SK-N-MC (cell line): ENCODE measurements around the gene SIT1.
"Not testable (repeated sequence)": the region's sequence is repeated elsewhere in the genome, so short reads cannot be mapped to it uniquely, and the experiment has no call there.

Experiments used
- DNase-seq: peaks from one replicate; pipeline ENCODE4 v3.0.0-alpha.2; 2011; ENCODE audit warnings: low read depth, low spot score
- H3K27ac ChIP-seq: fragments of 200-600 bp; sonication (generic); 2 replicates; pipeline ENCODE4 v1.5.1; 2016; ENCODE audit warnings: mixed run types
- H3K36me3 ChIP-seq: fragments of 200-600 bp; sonication (generic); 2 replicates; pipeline ENCODE4 v1.6.1; 2017; ENCODE audit warnings: antibody characterized with exemption, low read length, mixed read lengths; ENCODE audit not compliant: insufficient read depth
- H3K4me3 ChIP-seq: fragments of 200-600 bp; sonication (generic); 2 replicates; pipeline ENCODE4 v1.5.1; 2016
- H3K9ac ChIP-seq: fragments of 200-600 bp; sonication (generic); 2 replicates; pipeline ENCODE4 v1.8.0; 2017; ENCODE audit warnings: mixed run types, mixed read lengths; ENCODE audit not compliant: insufficient read length
- H3K9me3 ChIP-seq: fragments of 200-600 bp; sonication (generic); 2 replicates; pipeline ENCODE4 v1.6.1; 2017; ENCODE audit warnings: low read depth, mild to moderate bottlenecking, antibody characterized with exemption, low read length, moderate library complexity, mixed read lengths
- EZH2 ChIP-seq: fragments of 200-600 bp; sonication (generic); IDR thresholded peaks from one replicate; pipeline ENCODE4 v1.6.1; 2017; ENCODE audit warnings: antibody characterized with exemption
- FOXP2 ChIP-seq: optimal IDR thresholded peaks from 2 replicates; pipeline ENCODE3; 2011; ENCODE audit warnings: mild to moderate bottlenecking, moderate library complexity; ENCODE audit not compliant: insufficient read depth; ENCODE audit errors: extremely low read length, control extremely low read depth
- POLR2AphosphoS5 ChIP-seq: IDR thresholded peaks from 2 replicates; pipeline ENCODE4 v1.6.1; 2012; ENCODE audit warnings: mild to moderate bottlenecking, low read depth, low read length, borderline replicate concordance

Gene SIT1

DNA sequence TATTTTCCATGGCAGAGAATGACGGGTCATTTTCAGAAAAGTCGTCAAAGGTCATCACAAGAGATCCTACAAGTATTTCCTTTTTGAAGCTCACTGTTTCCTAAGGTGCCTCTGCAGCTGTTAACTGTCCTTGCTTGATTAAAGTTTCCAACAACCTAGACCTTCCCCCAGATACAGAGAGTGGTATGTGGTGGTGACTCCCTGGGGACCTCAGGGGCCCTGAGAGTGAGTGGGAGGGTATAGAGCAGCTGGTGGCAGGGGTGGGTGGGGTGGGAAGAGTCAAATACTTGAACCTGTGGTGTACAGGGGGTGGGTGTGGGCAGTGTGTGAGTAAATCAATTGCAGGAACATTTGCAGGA lies 31.0 kb downstream of the SIT1 start:
- no peaks in the 10 kb centered on the region for H3K9me3 ChIP-seq
- H3K27ac ChIP-seq, result no peak overlapping the region
- no peak overlapping the region for H3K9ac ChIP-seq
- no peak for DNase-seq
- no peak overlapping the region for H3K4me3 ChIP-seq
- H3K36me3 ChIP-seq, result no peaks in the 10 kb centered on the region
- TF ChIP-seq POLR2AphosphoS5 (no peak), FOXP2 (no peak), EZH2 (no peak)

GRCh38 chr9:35618854-35619799 lies 31.6 kb downstream of the SIT1 start:
- no peaks in the 10 kb centered on the region for H3K36me3 ChIP-seq
- H3K4me3 ChIP-seq, result no peak overlapping the region
- DNase-seq, result no peak
- TF ChIP-seq POLR2AphosphoS5, result no peak
- no peak for TF ChIP-seq EZH2
- no peak for TF ChIP-seq FOXP2
- H3K9ac ChIP-seq, result no peak overlapping the region
- no peaks in the 10 kb centered on the region for H3K9me3 ChIP-seq
- no peak overlapping the region for H3K27ac ChIP-seq

DNA sequence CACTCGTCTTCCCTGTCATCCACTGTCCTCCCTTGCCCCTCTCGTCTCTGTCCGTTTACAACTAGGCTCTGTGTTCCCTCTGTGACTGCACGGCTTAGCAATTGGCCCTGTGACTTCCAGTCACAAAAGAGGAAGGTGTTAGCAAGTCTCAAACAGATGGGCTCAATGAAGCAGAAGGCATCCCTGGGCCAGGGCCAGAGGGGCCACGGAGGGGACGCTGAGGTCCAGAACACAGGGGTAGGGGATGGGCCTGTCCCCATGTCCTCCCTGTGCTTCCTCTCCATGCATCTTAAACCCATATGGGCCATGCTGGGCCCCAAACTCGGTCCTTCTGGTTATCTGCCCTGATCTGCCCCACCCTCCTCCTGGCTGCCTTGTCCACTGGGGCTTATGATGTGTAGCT lies 32.4 kb downstream of the SIT1 start, which contains the start of gene CD72:
Gene CD72, minus strand, starts transcription at position 89 of the 403 bp plus-strand sequence. CDS start 110 bp downstream, outside the sequence.
- Histone ChIP-seq H3K36me3 (no peaks in the 10 kb centered on the region), H3K9me3 (no peaks in the 10 kb centered on the region), H3K4me3 (no peak within 1 kb of the TSS), H3K27ac (no peak within 1 kb of the TSS), H3K9ac (no peak within 1 kb of the TSS)
- no peak for TF ChIP-seq EZH2
- TF ChIP-seq POLR2AphosphoS5, result no peak
- no peak for TF ChIP-seq FOXP2
- DNase-seq, result no peak

- H3K9ac ChIP-seq, result no peak overlapping the region
- no peak overlapping the region for H3K27ac ChIP-seq
- DNase-seq, result no peak
- no peaks in the 10 kb centered on the region for H3K9me3 ChIP-seq
- no peaks in the 10 kb centered on the region for H3K36me3 ChIP-seq
- no peak for TF ChIP-seq EZH2
- TF ChIP-seq POLR2AphosphoS5, result no peak
- TF ChIP-seq FOXP2, result no peak
- H3K4me3 ChIP-seq, result no peak overlapping the region
Measured at GRCh38 chr9:35617548-35617947, 33.2 kb downstream of the SIT1 start.

- no peak for DNase-seq
- Histone ChIP-seq H3K27ac (no peak overlapping the region), H3K4me3 (peak overlapping the region; percentile 17; the same call in 1 of the 2 replicates), H3K9ac (no peak overlapping the region), H3K36me3 (no peaks in the 10 kb centered on the region), H3K9me3 (no peaks in the 10 kb centered on the region)
- TF ChIP-seq EZH2, result no peak
- TF ChIP-seq POLR2AphosphoS5, result no peak
- no peak for TF ChIP-seq FOXP2
Measured at GRCh38 chr9:35616681-35617459, 33.9 kb downstream of the SIT1 start.

GRCh38 chr9:35615981-35616680 lies 34.6 kb downstream of the SIT1 start:
- no peak overlapping the region for H3K9ac ChIP-seq
- no peaks in the 10 kb centered on the region for H3K36me3 ChIP-seq
- H3K9me3 ChIP-seq, result no peaks in the 10 kb centered on the region
- TF ChIP-seq POLR2AphosphoS5, result no peak
- TF ChIP-seq EZH2, result no peak
- no peak for TF ChIP-seq FOXP2
- no peak overlapping the region for H3K4me3 ChIP-seq
- DNase-seq, result no peak
- H3K27ac ChIP-seq, result no peak overlapping the region

DNA sequence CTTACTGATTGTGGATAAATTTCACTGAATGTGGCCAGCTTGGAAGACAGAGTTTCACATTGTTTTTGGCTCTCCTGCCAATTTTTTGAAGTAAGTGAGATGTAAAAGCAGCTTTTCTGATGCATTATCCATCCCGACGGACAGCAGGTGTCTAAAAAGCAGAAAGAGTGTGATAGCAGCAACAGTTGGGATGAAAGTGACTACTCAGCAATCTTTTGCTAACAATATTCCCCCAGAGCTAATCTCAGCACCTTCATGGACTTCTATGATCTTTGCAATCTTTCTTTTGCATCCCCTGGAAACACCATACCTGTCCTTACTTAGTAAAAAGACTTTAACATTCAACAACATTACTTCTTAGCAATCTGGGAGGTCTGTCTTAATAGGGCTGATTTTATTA lies 37.9 kb downstream of the SIT1 start:
- no peak overlapping the region for H3K27ac ChIP-seq
- TF ChIP-seq FOXP2, result no peak
- no peak for TF ChIP-seq EZH2
- no peak for TF ChIP-seq POLR2AphosphoS5
- DNase-seq, result no peak
- H3K9me3 ChIP-seq, result no peaks in the 10 kb centered on the region
- no peak overlapping the region for H3K9ac ChIP-seq
- no peak overlapping the region for H3K4me3 ChIP-seq
- H3K36me3 ChIP-seq, result peaks cover 3% of the 10 kb centered on the region; the same call in 1 of the 2 replicates

DNA sequence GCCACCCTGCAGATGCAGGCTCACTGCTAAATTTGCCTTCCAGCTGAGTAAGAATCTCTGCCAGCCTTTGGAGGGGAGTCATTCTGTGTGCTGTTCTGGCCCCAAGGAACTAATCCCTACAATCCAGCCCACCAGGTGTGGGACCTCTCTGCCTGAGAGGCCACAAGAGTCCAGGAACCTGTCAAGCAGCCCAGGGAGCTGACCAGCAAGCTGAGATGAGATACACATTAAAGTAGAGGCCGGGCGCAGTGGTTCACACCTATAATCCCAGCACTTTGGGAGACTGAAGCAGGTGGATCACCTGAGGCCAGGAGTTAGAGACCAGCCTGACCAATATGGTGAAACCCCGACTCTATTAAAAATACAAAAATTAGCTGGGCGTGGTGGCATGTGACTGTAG lies 38.7 kb downstream of the SIT1 start:
- not testable (repeated sequence) for H3K36me3 ChIP-seq, DNase-seq

More for the DNA sequence above, 38.7 kb downstream of the SIT1 start:
- not testable (repeated sequence) for H3K9ac ChIP-seq, H3K4me3 ChIP-seq, H3K27ac ChIP-seq, H3K9me3 ChIP-seq
